Measurements from ENCODE around the gene CACNA1F. TPM values are rescaled to one million over a fixed set of nuclear protein-coding genes. Genes with fewer than 3 reads are reported as not detected.
"Not testable (repeated sequence)": the region's sequence is repeated elsewhere in the genome, so short reads cannot be mapped to it uniquely, and the experiment has no call there.

Gene CACNA1F
- total and polyA plus RNA-seq, 2 experiments from 2014 or later: 0.02 to 0.45 TPM

GRCh38 chrX:49177873-49178480 lies 55.2 kb downstream of the CACNA1F start:
- no peak overlapping the region for H3K4me3 ChIP-seq
- TF ChIP-seq, protein P1, sequence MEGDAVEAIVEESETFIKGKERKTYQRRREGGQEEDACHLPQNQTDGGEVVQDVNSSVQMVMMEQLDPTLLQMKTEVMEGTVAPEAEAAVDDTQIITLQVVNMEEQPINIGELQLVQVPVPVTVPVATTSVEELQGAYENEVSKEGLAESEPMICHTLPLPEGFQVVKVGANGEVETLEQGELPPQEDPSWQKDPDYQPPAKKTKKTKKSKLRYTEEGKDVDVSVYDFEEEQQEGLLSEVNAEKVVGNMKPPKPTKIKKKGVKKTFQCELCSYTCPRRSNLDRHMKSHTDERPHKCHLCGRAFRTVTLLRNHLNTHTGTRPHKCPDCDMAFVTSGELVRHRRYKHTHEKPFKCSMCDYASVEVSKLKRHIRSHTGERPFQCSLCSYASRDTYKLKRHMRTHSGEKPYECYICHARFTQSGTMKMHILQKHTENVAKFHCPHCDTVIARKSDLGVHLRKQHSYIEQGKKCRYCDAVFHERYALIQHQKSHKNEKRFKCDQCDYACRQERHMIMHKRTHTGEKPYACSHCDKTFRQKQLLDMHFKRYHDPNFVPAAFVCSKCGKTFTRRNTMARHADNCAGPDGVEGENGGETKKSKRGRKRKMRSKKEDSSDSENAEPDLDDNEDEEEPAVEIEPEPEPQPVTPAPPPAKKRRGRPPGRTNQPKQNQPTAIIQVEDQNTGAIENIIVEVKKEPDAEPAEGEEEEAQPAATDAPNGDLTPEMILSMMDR (IDR thresholded peaks at IDR 0.05; ENCODE audit: low read depth, low read length): no peak

DNA sequence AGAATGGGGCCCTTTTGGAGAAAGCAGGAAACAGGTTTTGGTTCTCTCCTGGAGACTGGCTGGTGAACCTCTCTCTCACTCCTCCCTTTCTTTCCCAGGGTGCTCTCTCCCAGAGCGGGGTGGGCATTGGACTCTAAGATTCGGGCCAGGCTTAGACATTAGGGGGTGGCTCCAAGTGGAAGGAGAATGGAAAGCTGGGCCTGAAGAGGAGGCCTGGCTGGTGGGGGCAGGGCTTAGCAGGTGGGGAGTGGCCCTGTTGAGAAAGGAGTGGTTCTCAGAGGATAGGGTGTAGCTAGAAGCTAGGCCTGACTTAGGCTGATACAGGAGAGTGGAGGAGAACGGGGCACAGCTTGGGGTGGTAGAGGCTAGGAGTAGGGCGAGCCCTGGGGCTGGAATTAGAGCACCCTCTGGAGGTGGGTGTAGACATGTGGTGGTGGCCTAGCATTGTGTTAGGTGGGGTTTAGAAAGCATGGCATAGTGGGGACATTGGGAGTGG lies 55.8 kb downstream of the CACNA1F start:
- peak overlapping the region; percentile 23 for H3K27ac ChIP-seq
- TF ChIP-seq, protein P1 (IDR thresholded peaks at IDR 0.05; ENCODE audit: low read depth, low read length): no peak
- no peaks in the 10 kb centered on the region for H3K4me1 ChIP-seq (ENCODE audit: low read depth)
- no peak overlapping the region for H3K4me3 ChIP-seq
- DNase-seq (ENCODE audit: low read depth in 1 of 2, low spot score in 1 of 2): no peak
- H3K9me3 ChIP-seq (ENCODE audit: low read depth): no peaks in the 10 kb centered on the region
- no peaks in the 10 kb centered on the region for H3K27me3 ChIP-seq
- H3K36me3 ChIP-seq: no peaks in the 10 kb centered on the region

More at GRCh38 chrX:49177873-49178480, 55.2 kb downstream of the CACNA1F start:
- DNase-seq (ENCODE audit: low read depth in 1 of 2, low spot score in 1 of 2): no peak
- Histone ChIP-seq H3K27ac (no peak overlapping the region), H3K36me3 (no peaks in the 10 kb centered on the region), H3K9me3 (ENCODE audit: low read depth) (no peaks in the 10 kb centered on the region), H3K27me3 (no peaks in the 10 kb centered on the region), H3K4me1 (ENCODE audit: low read depth) (no peaks in the 10 kb centered on the region)

DNA sequence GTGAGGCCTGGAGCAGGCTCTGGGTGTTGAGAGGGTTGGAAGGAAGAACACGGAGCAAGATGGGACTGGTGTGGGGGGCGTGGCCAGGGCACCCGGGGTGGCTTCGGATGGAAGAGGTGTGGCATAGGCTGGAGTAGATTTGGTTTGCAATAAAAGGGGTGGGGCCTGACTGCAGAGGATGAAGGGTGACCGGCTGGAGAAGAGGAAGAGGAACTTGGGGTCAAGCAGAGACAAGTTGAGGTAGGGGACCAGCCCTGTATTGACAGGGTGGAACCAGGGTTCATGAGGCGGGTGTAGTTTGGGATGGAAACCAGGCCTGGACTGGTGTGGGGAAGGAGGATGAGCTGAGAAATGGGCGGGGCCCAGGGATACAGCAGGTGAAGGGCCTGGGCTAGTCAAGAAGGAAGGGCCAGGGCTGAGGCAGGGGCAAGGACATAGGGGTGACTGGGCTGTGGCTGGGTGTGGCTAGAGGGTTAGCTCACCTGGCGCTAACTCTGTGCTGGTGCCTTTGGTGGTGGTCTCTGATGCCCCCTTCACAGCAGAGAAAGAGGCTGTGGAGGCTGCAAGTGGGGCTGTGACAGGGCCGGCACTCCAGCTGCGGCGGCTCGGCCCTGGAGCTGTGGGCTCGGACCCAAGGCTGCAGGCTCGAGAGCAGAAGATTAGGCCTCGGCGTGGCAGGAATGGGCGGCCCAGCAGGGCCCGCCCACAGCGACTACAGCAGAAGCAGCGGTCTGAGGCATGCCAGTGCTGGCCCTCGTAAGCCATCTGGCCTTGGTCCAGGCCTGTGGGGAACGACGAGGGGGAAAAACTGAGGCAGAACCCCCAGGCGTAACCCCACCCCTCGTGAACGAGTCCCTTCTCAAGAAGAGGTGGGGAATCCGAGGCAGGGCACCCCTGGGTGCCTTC lies 56.5 kb downstream of the CACNA1F start:
- TF ChIP-seq, protein P1 (IDR thresholded peaks at IDR 0.05; ENCODE audit: low read depth, low read length): no peak
- peak overlapping the region; percentile 23 for H3K27ac ChIP-seq
- H3K36me3 ChIP-seq: no peaks in the 10 kb centered on the region
- no peaks in the 10 kb centered on the region for H3K9me3 ChIP-seq (ENCODE audit: low read depth)
- H3K27me3 ChIP-seq: no peaks in the 10 kb centered on the region
- H3K4me3 ChIP-seq: no peak overlapping the region
- no peaks in the 10 kb centered on the region for H3K4me1 ChIP-seq (ENCODE audit: low read depth)
- DNase-seq (ENCODE audit: low read depth in 1 of 2, low spot score in 1 of 2): no peak

DNA sequence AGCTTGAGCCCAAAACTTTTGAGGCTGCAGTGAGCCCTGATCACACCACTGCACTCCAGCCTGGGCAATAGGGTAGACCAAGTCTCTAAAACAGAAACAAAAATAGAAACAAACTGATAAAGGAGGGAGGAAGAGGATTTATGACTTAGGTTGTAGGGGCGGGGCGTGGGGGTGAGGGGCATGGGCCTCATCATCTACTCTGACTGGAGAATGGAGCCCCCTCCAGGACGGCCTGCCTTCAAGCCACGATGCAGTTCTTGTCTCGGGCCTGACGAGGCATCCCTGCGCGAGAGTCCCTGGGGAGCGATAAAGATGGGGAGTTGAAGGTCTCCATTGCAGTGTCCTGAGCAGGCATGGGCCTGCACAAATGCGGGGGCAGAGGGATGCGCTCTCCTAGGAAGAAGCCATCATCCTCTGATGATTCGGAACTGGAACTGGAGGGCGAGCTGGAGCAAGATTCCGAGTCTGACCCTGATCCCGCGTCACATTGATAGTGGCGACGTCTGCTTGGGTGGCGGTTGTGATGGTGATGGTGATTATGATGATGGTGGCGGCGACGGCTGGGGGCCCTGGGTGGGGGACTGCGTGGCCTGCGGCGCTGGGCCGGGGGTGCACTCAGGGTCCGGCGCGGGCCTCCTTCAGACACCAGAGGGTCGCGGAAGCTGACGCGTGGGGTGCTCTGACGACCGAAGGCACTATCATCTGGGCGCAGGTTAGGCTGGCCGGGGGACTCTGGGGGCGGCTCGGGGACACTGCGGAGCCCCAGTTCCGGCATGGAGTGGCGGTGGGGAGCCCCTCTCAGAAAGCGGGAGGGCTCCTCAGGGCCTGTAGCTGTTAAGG lies 57.5 kb downstream of the CACNA1F start:
- no peaks in the 10 kb centered on the region for H3K36me3 ChIP-seq
- no peaks in the 10 kb centered on the region for H3K27me3 ChIP-seq
- TF ChIP-seq, protein P1 (IDR thresholded peaks at IDR 0.05; ENCODE audit: low read depth, low read length): no peak
- DNase-seq (ENCODE audit: low read depth in 1 of 2, low spot score in 1 of 2): no peak
- H3K4me3 ChIP-seq: no peak overlapping the region
- no peaks in the 10 kb centered on the region for H3K9me3 ChIP-seq (ENCODE audit: low read depth)
- no peak overlapping the region for H3K27ac ChIP-seq
- no peaks in the 10 kb centered on the region for H3K4me1 ChIP-seq (ENCODE audit: low read depth)

GRCh38 chrX:49174723-49175122 lies 58.4 kb downstream of the CACNA1F start:
- Histone ChIP-seq H3K27ac (no peak overlapping the region), H3K27me3 (no peaks in the 10 kb centered on the region), H3K9me3 (ENCODE audit: low read depth) (no peaks in the 10 kb centered on the region), H3K4me1 (ENCODE audit: low read depth) (no peaks in the 10 kb centered on the region), H3K4me3 (no peak overlapping the region), H3K36me3 (no peaks in the 10 kb centered on the region)
- DNase-seq (ENCODE audit: low read depth in 1 of 2, low spot score in 1 of 2): no peak
- TF ChIP-seq, protein P1 (IDR thresholded peaks at IDR 0.05; ENCODE audit: low read depth, low read length): no peak

DNA sequence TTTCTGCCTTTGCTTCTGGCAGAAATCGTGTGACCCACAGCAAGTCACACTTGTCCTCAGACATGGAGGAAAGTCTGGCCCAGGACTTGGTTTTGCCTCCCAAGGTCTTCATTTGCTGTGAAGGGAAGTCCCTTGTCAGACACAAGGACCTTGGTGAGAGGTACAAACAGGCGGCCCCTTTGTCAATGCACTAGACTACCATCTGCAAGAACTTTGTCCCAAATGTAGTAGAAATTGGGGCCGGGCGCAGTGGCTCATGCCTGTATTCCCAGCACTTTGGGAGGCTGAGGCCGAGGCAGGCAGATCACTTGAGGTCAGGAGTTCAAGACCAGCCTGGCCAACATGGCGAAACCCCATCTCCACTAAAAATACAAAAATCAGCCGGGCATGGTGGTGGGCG lies 59.6 kb downstream of the CACNA1F start:
- not testable (repeated sequence) for H3K27me3 ChIP-seq; H3K9me3 ChIP-seq (ENCODE audit: low read depth); H3K4me3 ChIP-seq; H3K27ac ChIP-seq; H3K4me1 ChIP-seq (ENCODE audit: low read depth); DNase-seq (ENCODE audit: low read depth in 1 of 2, low spot score in 1 of 2); H3K36me3 ChIP-seq
